Mesodermal cell (in vitro differentiated cells): ENCODE measurements around the gene CNDP1.

Experiments used
- H3K27ac ChIP-seq: 2 replicates; pipeline ENCODE4 v1.7.0; 2013; ENCODE audit warnings: mild to moderate bottlenecking, low read depth, low read length, moderate library complexity; ENCODE audit not compliant: severe bottlenecking
- H3K36me3 ChIP-seq: 2 replicates; pipeline ENCODE4 v1.7.1; 2013; ENCODE audit warnings: mild to moderate bottlenecking, low read length, moderate library complexity; ENCODE audit not compliant: control insufficient read depth, insufficient read depth
- H3K4me1 ChIP-seq: one replicate; pipeline ENCODE4 v1.7.1; 2013; ENCODE audit warnings: mild to moderate bottlenecking, low read length; ENCODE audit not compliant: insufficient read depth, control insufficient read depth, poor library complexity, severe bottlenecking
- H3K4me3 ChIP-seq: 2 replicates; pipeline ENCODE4 v1.7.0; 2013; ENCODE audit warnings: low read length, control low read depth, mild to moderate bottlenecking; ENCODE audit not compliant: insufficient read depth, poor library complexity, severe bottlenecking; ENCODE audit errors: extremely low read depth
- H3K9me3 ChIP-seq: 2 replicates; pipeline ENCODE4 v1.7.1; 2013; ENCODE audit warnings: mild to moderate bottlenecking, low read length, moderate library complexity; ENCODE audit not compliant: control insufficient read depth
- WGBS, 2 experiments: methylation state at CpG; one replicate each; pipeline ENCODE4 v1.1.5; 2013; ENCODE audit warnings: missing lambda C conversion rate in 2 of 2; ENCODE audit not compliant: insufficient coverage in 2 of 2; 5-methylcytosine and 5-hydroxymethylcytosine counted together

Gene CNDP1

DNA sequence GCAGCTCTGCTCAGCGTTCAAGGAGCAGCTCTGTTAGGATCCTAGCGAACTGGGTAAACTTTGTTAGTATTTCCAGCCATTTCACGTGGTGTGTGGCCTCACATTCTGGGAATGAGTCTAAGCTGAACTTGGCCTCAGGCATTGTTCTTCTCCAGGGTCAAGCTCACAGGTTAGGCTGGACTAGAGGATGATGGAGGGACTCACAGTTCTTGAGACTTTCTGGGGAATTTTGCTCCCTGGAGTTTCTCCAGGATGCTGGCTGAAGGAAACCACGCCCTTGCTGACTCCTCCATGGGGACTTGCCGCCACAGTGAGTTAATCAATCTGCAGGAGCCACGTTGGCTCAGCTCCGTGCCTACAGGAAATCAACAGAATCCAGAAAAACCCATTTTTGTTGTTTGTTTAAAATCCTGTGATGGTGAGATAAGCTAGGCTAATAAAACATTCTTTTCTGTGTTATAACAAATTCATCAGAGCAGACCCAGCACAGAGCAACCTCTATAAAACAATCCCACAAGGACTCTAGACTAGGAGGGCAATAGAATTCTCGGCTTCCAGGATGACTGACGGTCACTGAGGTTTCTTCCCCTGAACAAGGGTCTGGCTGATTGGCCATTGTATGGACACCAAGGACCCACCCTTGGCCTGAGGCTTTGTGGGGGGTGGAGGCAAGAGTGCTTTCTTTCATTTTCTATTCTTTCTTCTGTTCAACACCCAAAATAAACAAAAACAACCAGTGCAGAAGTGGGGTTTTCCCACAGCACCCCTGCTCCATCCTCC, 12.6 kb downstream of the CNDP1 start:
- Histone ChIP-seq H3K9me3 (peaks cover 40% of the 10 kb centered on the region), H3K36me3 (no peaks in the 10 kb centered on the region), H3K4me1 (no peaks in the 10 kb centered on the region), H3K4me3 (no peak overlapping the region), H3K27ac (no peak overlapping the region)
- WGBS, 2 experiments, result 88% methylated on average over 4 to 5 of the region's 9 CpGs

DNA sequence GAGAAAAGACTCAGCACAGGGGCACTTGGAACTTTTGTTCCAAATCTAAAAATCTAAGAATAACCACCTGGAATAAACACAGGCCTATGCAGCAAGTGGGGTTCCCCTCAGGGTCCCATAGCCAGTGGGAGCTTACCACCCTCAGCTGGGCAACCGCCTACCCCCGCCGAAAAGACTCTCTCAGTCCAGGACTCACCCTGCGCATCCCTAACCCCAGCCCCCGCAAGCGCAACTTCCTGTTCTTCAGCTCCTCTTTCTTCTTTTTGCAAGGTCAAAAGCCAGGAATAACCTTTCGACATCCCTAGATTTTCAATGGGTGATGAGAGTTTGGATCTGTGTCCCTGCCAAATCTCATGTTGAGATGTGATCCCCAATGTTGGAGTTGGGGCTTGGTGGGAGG, 13.6 kb downstream of the CNDP1 start:
- H3K36me3 ChIP-seq, result no peaks in the 10 kb centered on the region
- no peak overlapping the region for H3K4me3 ChIP-seq
- WGBS, 2 experiments, result 82 to 94% methylated on average over 4 of the region's 7 CpGs
- peaks cover 40% of the 10 kb centered on the region for H3K9me3 ChIP-seq
- H3K27ac ChIP-seq, result no peak overlapping the region
- H3K4me1 ChIP-seq, result no peaks in the 10 kb centered on the region

DNA sequence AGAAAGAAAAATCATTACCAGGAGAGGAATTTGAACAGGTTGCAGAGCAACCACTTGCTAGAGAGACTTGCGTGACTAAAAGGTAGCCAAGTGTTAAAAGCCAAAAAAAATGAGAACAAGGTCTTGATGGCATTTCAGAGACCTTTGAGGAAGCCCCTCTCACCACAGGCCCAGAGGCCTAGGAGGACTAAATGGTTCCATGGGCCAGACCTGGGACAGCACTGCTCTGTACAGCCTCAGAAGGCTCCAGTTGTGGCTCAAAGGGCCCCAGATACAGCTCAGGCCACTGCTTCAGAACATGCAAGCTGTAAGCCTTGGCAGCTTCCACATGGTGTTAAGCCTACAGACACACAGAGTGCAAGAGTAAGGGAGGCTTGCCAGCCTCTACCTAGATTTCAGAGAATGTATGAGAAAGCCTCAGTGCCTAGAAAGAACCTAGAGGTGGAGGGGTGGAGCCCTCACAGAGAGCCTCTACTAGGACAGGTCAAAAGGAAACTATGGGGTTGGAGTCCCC, 15.3 kb downstream of the CNDP1 start:
- 78 to 89% methylated on average over 1 of the region's 1 CpG for WGBS, 2 experiments
- Histone ChIP-seq H3K4me1 (no peaks in the 10 kb centered on the region), H3K9me3 (peaks cover 40% of the 10 kb centered on the region), H3K27ac (no peak overlapping the region), H3K4me3 (no peak overlapping the region), H3K36me3 (no peaks in the 10 kb centered on the region)

DNA sequence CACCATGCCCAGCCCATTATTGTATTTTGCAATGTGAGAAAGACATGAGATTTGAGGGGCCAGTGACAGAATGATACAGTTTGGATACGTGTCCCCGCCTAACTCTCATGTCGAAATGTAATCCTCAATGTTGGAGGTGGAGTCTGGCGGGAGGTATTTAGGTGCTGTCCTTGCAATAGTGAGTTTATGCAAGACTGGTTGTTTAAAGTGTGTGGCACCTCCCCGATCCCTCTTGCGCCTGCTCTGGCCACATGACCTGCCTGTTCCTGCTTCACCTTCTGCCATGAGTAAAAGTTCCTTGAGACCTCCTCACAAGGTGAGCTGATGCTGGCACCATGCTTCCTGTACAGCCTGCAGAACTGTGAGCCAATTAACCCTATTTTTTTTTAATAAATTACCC, 16.6 kb downstream of the CNDP1 start:
- Histone ChIP-seq H3K4me1 (no peaks in the 10 kb centered on the region), H3K4me3 (no peak overlapping the region), H3K9me3 (peaks cover 40% of the 10 kb centered on the region), H3K27ac (no peak overlapping the region), H3K36me3 (no peaks in the 10 kb centered on the region)
- 84 to 94% methylated on average over 4 to 6 of the region's 6 CpGs for WGBS, 2 experiments

DNA sequence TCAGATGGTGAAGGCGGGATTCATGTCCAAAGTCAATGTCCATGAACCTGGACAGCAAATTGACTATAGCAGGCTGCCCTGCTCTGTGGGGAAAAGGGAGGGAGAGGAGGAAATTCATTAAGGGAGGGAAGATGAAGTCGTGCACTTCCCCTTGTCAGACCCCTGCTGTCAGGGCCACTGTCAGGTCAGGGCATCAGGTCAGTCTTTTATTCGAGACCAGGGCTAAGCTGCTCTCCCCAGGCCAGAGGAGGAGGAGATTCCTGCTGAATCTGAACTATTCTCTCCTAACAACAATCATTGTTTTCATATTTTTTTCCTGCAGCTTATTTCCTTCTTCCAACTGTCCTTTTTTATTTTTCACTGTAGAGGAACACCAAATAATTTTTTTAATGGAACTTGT, 17.2 kb downstream of the CNDP1 start:
- Histone ChIP-seq H3K9me3 (peaks cover 40% of the 10 kb centered on the region), H3K4me1 (no peaks in the 10 kb centered on the region), H3K27ac (no peak overlapping the region), H3K36me3 (no peaks in the 10 kb centered on the region), H3K4me3 (no peak overlapping the region)
- WGBS, 2 experiments, result 41 to 48% methylated on average over 3 of the region's 3 CpGs

DNA sequence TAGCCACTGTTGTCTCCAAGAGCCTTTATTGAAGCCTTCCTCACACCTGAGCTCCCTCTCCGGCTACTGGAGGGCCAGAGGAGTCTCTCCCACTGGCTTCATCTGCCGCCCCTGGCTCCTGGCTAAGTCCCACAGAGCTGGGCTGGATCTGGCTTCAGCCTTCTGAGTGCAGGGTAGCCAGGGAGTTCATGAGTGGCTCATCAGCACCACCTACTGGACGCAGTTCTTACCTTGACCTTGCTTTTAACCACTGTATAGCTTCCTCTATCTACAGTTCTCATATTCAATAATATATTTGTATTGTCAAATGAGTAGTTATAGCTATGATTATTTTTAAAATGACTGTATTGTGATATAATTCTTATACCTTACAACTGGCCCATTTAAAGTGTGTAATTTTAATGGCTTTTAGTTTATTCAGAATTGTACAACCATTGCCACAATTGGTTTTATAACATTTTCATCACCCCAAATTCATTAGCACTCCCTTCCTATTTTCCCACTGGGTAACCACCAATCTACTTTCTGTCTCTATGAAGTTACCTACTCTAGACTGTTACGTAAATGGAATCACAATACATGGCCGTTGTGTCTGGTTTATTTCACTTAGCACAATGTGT, 17.7 kb downstream of the CNDP1 start:
- WGBS, 2 experiments, result 13 to 27% methylated on average over 2 to 3 of the region's 5 CpGs
- H3K36me3 ChIP-seq, result no peaks in the 10 kb centered on the region
- no peaks in the 10 kb centered on the region for H3K4me1 ChIP-seq
- no peak overlapping the region for H3K4me3 ChIP-seq
- H3K9me3 ChIP-seq, result peaks cover 40% of the 10 kb centered on the region
- no peak overlapping the region for H3K27ac ChIP-seq

DNA sequence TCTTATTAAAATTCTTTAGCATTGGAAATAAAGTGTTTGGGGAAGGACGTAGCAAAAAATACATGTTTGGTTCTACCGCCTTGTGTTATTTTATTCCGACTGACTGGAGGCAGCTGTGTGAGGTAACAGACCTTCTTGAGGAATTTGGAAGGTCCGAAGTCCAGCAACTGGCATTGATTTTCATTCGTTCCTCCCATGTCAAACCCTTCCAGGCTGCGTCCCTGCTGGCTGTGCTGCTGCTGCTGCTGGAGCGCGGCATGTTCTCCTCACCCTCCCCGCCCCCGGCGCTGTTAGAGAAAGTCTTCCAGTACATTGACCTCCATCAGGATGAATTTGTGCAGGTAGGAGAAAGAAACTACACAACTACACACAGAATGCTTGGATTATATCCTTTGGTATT, 21.8 kb downstream of the CNDP1 start:
- no peaks in the 10 kb centered on the region for H3K4me1 ChIP-seq
- 85 to 94% methylated on average over 5 to 6 of the region's 11 CpGs for WGBS, 2 experiments
- H3K36me3 ChIP-seq, result no peaks in the 10 kb centered on the region
- H3K9me3 ChIP-seq, result peaks cover 5% of the 10 kb centered on the region
- H3K4me3 ChIP-seq, result no peak overlapping the region
- H3K27ac ChIP-seq, result no peak overlapping the region

DNA sequence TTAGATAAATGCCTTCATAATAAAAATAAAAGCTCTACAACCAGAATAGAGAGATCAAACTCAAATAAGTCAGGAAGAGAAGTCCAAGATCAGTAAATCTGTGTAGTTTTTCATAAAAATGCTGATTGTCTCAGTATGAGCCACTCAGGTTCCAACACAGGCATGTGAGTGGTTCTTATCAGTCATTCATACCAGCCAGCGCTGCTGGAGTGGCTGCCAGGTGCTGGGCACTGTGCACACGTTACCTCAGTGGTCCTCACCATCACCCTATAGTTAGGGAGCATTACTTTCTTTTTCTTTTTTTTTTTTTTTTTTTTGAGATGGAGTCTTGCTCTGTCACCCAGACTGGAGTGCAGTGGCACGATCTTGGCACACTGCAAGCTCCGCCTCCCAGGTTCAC, 23.8 kb downstream of the CNDP1 start:
- H3K36me3 ChIP-seq, result no peaks in the 10 kb centered on the region
- no peaks in the 10 kb centered on the region for H3K9me3 ChIP-seq
- H3K4me3 ChIP-seq, result no peak overlapping the region
- H3K27ac ChIP-seq, result no peak overlapping the region
- WGBS, 2 experiments, result no CpG with 5 or more reads among the region's 4 CpGs
- no peaks in the 10 kb centered on the region for H3K4me1 ChIP-seq

DNA sequence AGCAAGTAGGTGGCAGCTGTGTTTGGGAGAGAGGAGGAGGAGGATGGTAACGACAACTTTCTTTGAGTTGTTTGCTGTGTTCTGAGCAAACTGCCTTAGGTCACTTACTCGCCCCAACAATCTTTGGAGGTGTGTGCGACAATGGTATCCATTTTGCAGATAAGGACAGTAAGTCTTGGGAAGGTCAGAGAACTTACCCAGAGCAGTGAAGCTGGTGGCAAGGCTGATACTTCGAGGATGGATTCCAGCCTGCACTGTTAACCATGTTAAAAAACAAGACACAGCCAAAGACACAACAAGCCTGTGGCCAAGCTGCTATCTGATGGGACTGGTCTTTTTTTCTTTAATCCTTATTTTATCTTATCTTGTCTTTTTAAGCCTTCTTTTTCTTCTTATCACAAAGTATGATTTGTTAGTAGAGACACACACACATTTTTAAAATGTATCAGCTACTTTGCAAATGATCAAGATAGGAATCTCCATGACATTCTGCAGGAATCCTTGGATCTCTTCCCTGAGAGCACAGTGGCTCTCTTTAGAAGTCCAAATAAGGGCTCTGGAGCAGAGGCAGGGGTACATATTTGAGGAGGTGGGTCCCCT, 27.9 kb downstream of the CNDP1 start:
- peak overlapping the region; percentile 11 for H3K27ac ChIP-seq
- H3K4me3 ChIP-seq, result no peak overlapping the region
- H3K36me3 ChIP-seq, result no peaks in the 10 kb centered on the region
- H3K4me1 ChIP-seq, result no peaks in the 10 kb centered on the region
- 80 to 91% methylated on average over 3 of the region's 4 CpGs for WGBS, 2 experiments
- H3K9me3 ChIP-seq, result peaks cover 14% of the 10 kb centered on the region

DNA sequence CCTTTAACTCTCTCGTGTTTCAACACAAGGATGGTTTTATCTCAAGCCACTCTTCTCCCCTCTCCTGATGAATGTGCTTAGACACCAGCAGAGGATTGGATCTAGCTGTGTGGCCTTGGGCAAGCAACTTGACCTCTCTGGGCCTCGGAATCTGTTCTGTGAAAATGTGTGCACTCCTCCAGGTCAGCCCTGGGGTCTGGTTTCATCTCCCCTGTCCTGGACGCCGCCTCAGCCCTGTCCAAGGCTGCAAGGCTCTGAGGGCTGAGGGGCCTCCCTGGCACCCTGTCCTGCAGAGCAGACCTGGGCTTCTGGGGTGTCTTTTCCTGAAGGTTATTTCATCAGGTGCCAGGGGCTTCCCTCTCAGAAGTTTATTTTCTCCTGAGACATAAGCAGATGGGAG, 28.5 kb downstream of the CNDP1 start:
- Histone ChIP-seq H3K36me3 (no peaks in the 10 kb centered on the region), H3K4me3 (no peak overlapping the region), H3K27ac (no peak overlapping the region), H3K9me3 (peaks cover 19% of the 10 kb centered on the region), H3K4me1 (no peaks in the 10 kb centered on the region)
- 83 to 88% methylated on average over 4 of the region's 4 CpGs for WGBS, 2 experiments

DNA sequence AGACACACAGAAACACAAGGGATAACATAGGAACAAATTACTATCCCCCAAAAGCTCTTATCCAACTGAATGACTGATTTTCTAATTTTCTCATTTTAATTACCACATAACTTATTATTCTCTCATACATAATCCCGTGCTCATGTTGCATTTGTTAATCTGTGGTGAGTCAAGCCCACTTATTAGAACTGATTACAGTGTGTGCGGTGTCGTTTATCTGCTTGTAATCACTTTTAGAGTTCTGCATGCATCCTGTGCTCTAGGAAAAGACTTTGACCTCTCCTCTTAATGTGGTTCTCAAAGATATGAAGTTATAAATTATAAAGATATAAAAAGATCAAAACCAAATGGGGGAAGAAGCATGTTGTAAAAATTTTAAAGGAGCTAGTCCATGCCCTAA, 29.7 kb downstream of the CNDP1 start:
- WGBS, 2 experiments, result no CpG with 5 or more reads among the region's 3 CpGs
- no peak overlapping the region for H3K27ac ChIP-seq
- no peaks in the 10 kb centered on the region for H3K4me1 ChIP-seq
- peaks cover 20% of the 10 kb centered on the region for H3K9me3 ChIP-seq
- no peak overlapping the region for H3K4me3 ChIP-seq
- no peaks in the 10 kb centered on the region for H3K36me3 ChIP-seq
